ENCODE results near the gene CADPS2.
"Not testable (repeated sequence)": the region's sequence is repeated elsewhere in the genome, so short reads cannot be mapped to it uniquely, and the experiment has no call there.

The CADPS2 gene

DNA sequence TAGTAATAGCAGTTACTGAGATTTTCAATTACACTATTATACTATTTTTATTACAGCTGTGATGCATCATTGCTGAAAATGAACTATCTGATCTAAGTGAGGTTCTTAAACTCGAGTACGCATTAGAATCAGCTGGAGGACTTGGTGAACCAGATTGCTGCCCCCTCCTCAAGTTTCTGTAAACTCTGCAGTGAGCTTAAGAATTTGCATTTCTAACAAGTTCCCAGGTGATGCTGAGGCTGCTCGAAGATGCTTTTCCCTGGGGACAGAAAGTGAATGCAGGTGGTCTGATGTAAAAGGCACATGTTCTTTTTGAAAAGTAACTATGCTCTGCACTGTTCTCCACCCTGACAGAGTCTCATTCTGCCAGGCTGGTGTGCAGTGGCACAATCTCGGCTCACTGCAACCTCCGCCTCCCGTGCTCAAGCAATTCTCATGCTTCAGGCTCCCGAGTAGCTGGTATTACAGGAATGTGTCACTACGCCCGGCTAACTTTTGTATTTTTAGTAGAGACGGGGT is 199.8 kb downstream of the CADPS2 start:
- H4K20me1 ChIP-seq (ENCODE audit: low read depth, low read length) = no peaks in the 10 kb centered on the region
- H3K9me3 ChIP-seq (ENCODE audit: insufficient read depth, low read length) = no peaks in the 10 kb centered on the region
- no peaks in the 10 kb centered on the region for H3F3A ChIP-seq (ENCODE audit: insufficient read depth)
- H3K9ac ChIP-seq (ENCODE audit: low read length) = no peak overlapping the region
- H3K9me2 ChIP-seq (replicated peaks; ENCODE audit: insufficient read depth, low read length) = no peaks in the 10 kb centered on the region
- TF ChIP-seq, protein P1, sequence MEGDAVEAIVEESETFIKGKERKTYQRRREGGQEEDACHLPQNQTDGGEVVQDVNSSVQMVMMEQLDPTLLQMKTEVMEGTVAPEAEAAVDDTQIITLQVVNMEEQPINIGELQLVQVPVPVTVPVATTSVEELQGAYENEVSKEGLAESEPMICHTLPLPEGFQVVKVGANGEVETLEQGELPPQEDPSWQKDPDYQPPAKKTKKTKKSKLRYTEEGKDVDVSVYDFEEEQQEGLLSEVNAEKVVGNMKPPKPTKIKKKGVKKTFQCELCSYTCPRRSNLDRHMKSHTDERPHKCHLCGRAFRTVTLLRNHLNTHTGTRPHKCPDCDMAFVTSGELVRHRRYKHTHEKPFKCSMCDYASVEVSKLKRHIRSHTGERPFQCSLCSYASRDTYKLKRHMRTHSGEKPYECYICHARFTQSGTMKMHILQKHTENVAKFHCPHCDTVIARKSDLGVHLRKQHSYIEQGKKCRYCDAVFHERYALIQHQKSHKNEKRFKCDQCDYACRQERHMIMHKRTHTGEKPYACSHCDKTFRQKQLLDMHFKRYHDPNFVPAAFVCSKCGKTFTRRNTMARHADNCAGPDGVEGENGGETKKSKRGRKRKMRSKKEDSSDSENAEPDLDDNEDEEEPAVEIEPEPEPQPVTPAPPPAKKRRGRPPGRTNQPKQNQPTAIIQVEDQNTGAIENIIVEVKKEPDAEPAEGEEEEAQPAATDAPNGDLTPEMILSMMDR (IDR thresholded peaks at IDR 0.05; ENCODE audit: insufficient read depth, low read length, poor library complexity, severe bottlenecking) = no peak
- no peak for TF ChIP-seq EZH2phosphoT487 (conservative IDR thresholded peaks at IDR 0.05; ENCODE audit: low read length)
- no peak overlapping the region for H3K4me2 ChIP-seq (ENCODE audit: low read depth, low read length, poor library complexity, severe bottlenecking)
- H2AFZ ChIP-seq (ENCODE audit: low read depth, low read length, severe bottlenecking) = no peak overlapping the region
- H3K27me3 ChIP-seq (ENCODE audit: low read length) = no peaks in the 10 kb centered on the region
- no peak overlapping the region for H3K4me3 ChIP-seq (ENCODE audit: insufficient read depth, low read length, poor library complexity, severe bottlenecking)
- no peaks in the 10 kb centered on the region for H3K36me3 ChIP-seq (ENCODE audit: low read length)
- no peaks in the 10 kb centered on the region for H3K79me2 ChIP-seq (ENCODE audit: insufficient read depth, low read length)
- H3K27ac ChIP-seq (ENCODE audit: low read depth, low read length) = no peak overlapping the region

DNA sequence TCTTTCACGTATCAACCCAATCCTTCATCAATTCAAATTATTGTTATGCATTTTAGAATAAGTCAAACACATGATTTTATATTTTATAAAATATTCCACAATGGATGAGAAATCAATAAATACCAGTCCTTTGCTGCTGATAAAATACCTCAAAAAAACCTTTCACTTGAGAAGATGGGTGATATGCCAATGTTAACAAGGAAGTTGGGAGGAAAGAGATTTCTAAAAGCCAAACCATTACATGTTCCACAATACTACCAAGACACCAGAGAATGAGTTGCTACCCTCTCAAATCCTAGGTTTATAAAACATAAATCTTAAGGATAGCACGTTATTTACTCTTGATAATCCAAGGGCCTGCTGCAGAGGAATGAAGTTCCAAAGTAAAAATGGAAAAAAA is 201.8 kb downstream of the CADPS2 start:
- Histone ChIP-seq H3K9me3 (ENCODE audit: insufficient read depth, low read length) (no peaks in the 10 kb centered on the region), H3K9me2 (replicated peaks; ENCODE audit: insufficient read depth, low read length) (no peaks in the 10 kb centered on the region), H2AFZ (ENCODE audit: low read depth, low read length, severe bottlenecking) (no peak overlapping the region), H3K9ac (ENCODE audit: low read length) (no peak overlapping the region), H3K36me3 (ENCODE audit: low read length) (no peaks in the 10 kb centered on the region), H3K4me3 (ENCODE audit: insufficient read depth, low read length, poor library complexity, severe bottlenecking) (no peak overlapping the region), H3F3A (ENCODE audit: insufficient read depth) (no peaks in the 10 kb centered on the region), H3K27me3 (ENCODE audit: low read length) (no peaks in the 10 kb centered on the region), H3K4me2 (ENCODE audit: low read depth, low read length, poor library complexity, severe bottlenecking) (no peak overlapping the region), H4K20me1 (ENCODE audit: low read depth, low read length) (no peaks in the 10 kb centered on the region), H3K27ac (ENCODE audit: low read depth, low read length) (no peak overlapping the region), H3K79me2 (ENCODE audit: insufficient read depth, low read length) (no peaks in the 10 kb centered on the region)
- TF ChIP-seq, protein P1 (IDR thresholded peaks at IDR 0.05; ENCODE audit: insufficient read depth, low read length, poor library complexity, severe bottlenecking) = no peak
- TF ChIP-seq EZH2phosphoT487 (conservative IDR thresholded peaks at IDR 0.05; ENCODE audit: low read length) = no peak

DNA sequence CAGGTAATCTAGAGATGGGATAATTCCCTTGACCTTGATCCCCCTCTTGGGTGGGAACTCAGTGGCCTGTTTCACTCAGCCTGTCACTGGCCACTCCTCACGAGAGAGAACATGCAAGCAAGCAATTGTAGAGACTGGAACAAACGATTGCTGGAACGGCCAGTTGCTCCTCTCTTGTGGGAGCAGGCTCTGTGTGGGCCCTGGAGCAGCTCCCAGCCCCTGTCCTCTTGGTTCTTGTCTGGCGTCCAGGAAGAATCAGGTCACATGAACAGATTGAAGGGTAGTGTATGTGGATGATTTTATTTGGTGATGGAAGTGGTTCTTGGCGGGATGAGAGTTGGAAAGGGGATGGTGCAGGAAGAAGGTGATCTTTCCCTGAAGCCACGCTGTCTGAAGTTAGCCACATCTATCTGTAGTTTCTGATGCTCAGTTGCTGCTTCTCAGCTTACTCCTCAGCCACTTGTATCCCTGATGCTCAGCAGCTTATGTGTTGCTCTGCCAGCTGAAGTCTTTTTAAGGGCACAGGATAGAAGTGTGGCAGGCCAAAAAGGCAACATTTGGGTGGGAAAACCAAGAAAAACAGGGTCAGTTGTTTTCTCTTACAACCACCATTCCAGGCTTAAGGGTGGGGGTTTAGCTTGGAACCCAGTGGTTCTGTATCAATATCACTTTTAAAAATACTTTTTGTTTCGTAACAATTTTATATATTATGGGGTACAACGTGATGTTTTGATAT is 203.3 kb downstream of the CADPS2 start:
- Histone ChIP-seq H3F3A (ENCODE audit: insufficient read depth) (no peaks in the 10 kb centered on the region), H3K4me3 (ENCODE audit: insufficient read depth, low read length, poor library complexity, severe bottlenecking) (no peak overlapping the region), H3K4me2 (ENCODE audit: low read depth, low read length, poor library complexity, severe bottlenecking) (no peak overlapping the region), H3K27ac (ENCODE audit: low read depth, low read length) (no peak overlapping the region), H3K9ac (ENCODE audit: low read length) (no peak overlapping the region), H3K79me2 (ENCODE audit: insufficient read depth, low read length) (no peaks in the 10 kb centered on the region), H2AFZ (ENCODE audit: low read depth, low read length, severe bottlenecking) (no peak overlapping the region), H3K36me3 (ENCODE audit: low read length) (no peaks in the 10 kb centered on the region), H3K9me3 (ENCODE audit: insufficient read depth, low read length) (no peaks in the 10 kb centered on the region), H3K27me3 (ENCODE audit: low read length) (no peaks in the 10 kb centered on the region), H3K9me2 (replicated peaks; ENCODE audit: insufficient read depth, low read length) (no peaks in the 10 kb centered on the region), H4K20me1 (ENCODE audit: low read depth, low read length) (no peaks in the 10 kb centered on the region)
- TF ChIP-seq, protein P1 (IDR thresholded peaks at IDR 0.05; ENCODE audit: insufficient read depth, low read length, poor library complexity, severe bottlenecking) = no peak
- TF ChIP-seq EZH2phosphoT487 (conservative IDR thresholded peaks at IDR 0.05; ENCODE audit: low read length) = no peak

DNA sequence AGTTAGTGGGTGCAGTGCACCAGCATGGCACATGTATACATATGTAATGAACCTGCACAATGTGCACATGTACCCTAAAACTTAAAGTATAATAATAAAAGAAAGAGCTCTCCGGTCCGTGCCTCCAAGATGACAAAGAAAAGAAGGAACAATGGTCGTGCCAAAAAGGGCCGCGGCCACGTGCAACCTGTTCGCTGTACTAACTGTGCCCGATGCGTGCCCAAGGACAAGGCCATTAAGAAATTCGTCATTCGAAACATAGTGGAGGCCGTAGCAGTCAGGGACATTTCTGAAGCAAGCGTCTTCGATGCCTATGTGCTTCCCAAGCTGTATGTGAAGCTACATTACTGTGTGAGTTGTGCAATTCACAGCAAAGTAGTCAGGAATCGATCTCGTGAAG is 205.1 kb downstream of the CADPS2 start:
- H4K20me1 ChIP-seq (ENCODE audit: low read depth, low read length); H3K9ac ChIP-seq (ENCODE audit: low read length); H3K9me2 ChIP-seq (replicated peaks; ENCODE audit: insufficient read depth, low read length); H3K9me3 ChIP-seq (ENCODE audit: insufficient read depth, low read length); H3F3A ChIP-seq (ENCODE audit: insufficient read depth); H3K4me2 ChIP-seq (ENCODE audit: low read depth, low read length, poor library complexity, severe bottlenecking); H3K36me3 ChIP-seq (ENCODE audit: low read length); H3K79me2 ChIP-seq (ENCODE audit: insufficient read depth, low read length); H3K4me3 ChIP-seq (ENCODE audit: insufficient read depth, low read length, poor library complexity, severe bottlenecking); H3K27me3 ChIP-seq (ENCODE audit: low read length); H2AFZ ChIP-seq (ENCODE audit: low read depth, low read length, severe bottlenecking); H3K27ac ChIP-seq (ENCODE audit: low read depth, low read length): not testable (repeated sequence)
